SK-N-SH (cell line): ENCODE results near the gene CCDC61. TPM values are rescaled to one million over a fixed set of nuclear protein-coding genes. Genes with fewer than 3 reads are reported as not detected.
A peak's percentile ranks its signal among the peaks of the same experiment; 100 is the strongest.

ENCODE experiments used
- CTCF ChIA-PET: fragments of 300-600, 350-600 bp; formaldehyde crosslinking; extraction: SDS; loops from one replicate; lab custom pipeline; 2021; lab: Yijun Ruan, JAX
- POLR2A ChIA-PET: fragments of 350-600 bp; sonication (Branson Sonifier 250); formaldehyde crosslinking; extraction: SDS; loops from one replicate; lab custom pipeline; 2020; ENCODE audit warnings: antibody characterized with exemption, inconsistent platforms; lab: Yijun Ruan, JAX
- DNase-seq: peaks from one replicate; pipeline ENCODE4 v3.0.0; 2012
- H2AFZ ChIP-seq: fragments of 200-600 bp; sonication (generic); 2 replicates; pipeline ENCODE4 v1.8.1; 2016; ENCODE audit warnings: antibody characterized with exemption, mild to moderate bottlenecking, low read depth
- H3F3A ChIP-seq: fragments of 200-600 bp; sonication (generic); replicated peaks from 2 replicates; pipeline ENCODE3; 2016; ENCODE audit warnings: antibody characterized with exemption, mild to moderate bottlenecking; ENCODE audit not compliant: insufficient read depth
- H3K27ac ChIP-seq, 2 experiments: fragments of 200-500 bp in 1 of 2; fragments of 200-600 bp in 1 of 2; sonication (Bioruptor generic) in 1 of 2; sonication (generic), shearing (Covaris generic) in 1 of 2; 2 replicates each; pipeline versions ENCODE4 v1.5.1 to v1.6.1; 2014 to 2016; ENCODE audit warnings: low read depth in 2 of 2, inconsistent platforms in 1 of 2, low read length in 1 of 2, mild to moderate bottlenecking in 1 of 2, mixed read lengths in 1 of 2
- H3K27me3 ChIP-seq: fragments of 200-600 bp; sonication (generic), shearing (Covaris generic); 2 replicates; pipeline ENCODE4 v1.6.1; 2016; ENCODE audit warnings: mixed run types; ENCODE audit not compliant: insufficient read depth
- H3K36me3 ChIP-seq, 2 experiments: fragments of 200-500 bp in 1 of 2; fragments of 200-600 bp in 1 of 2; sonication (Bioruptor generic) in 1 of 2; sonication (generic) in 1 of 2; replicated peaks in 1 of 2; 2 replicates each; pipeline versions ENCODE3 to v1.5.1; 2014 to 2016; ENCODE audit warnings: low read length in 1 of 2, mild to moderate bottlenecking in 1 of 2; ENCODE audit not compliant: insufficient read depth in 2 of 2, control insufficient read depth in 1 of 2
- H3K4me1 ChIP-seq, 2 experiments: fragments of 200-500 bp in 1 of 2; fragments of 200-600 bp in 1 of 2; sonication (Bioruptor generic) in 1 of 2; sonication (generic), shearing (Covaris generic) in 1 of 2; 2 replicates each; pipeline versions ENCODE4 v1.5.1 to v1.6.1; 2014 to 2016; ENCODE audit warnings: low read depth in 1 of 2, low read length in 1 of 2, mixed run types in 1 of 2; ENCODE audit not compliant: insufficient read depth in 2 of 2, control insufficient read depth in 1 of 2
- H3K4me2 ChIP-seq: fragments of 200-600 bp; sonication (generic), shearing (Covaris generic); 2 replicates; pipeline ENCODE4 v1.6.1; 2017; ENCODE audit warnings: mixed run types
- H3K4me3 ChIP-seq, 2 experiments: fragments of 200-500 bp in 1 of 2; fragments of 200-600 bp in 1 of 2; sonication (Bioruptor generic) in 1 of 2; sonication (generic), shearing (Covaris generic) in 1 of 2; 2 replicates each; pipeline versions ENCODE4 v1.5.1 to v1.8.1; 2014 to 2016; ENCODE audit warnings: low read depth in 2 of 2, inconsistent platforms in 1 of 2, low read length in 1 of 2, mild to moderate bottlenecking in 1 of 2, mixed read lengths in 1 of 2, moderate library complexity in 1 of 2
- H3K79me2 ChIP-seq: fragments of 200-600 bp; sonication (generic); 2 replicates; pipeline ENCODE4 v1.8.1; 2017; ENCODE audit warnings: mild to moderate bottlenecking; ENCODE audit not compliant: insufficient read depth
- H3K9ac ChIP-seq: fragments of 200-600 bp; sonication (generic); 2 replicates; pipeline ENCODE4 v1.6.1; 2017; ENCODE audit warnings: mixed run types
- H3K9me2 ChIP-seq: fragments of 200-600 bp; sonication (generic); 2 replicates; pipeline ENCODE4 v1.6.1; 2017; ENCODE audit warnings: mixed run types
- H3K9me3 ChIP-seq: fragments of 200-600 bp; sonication (generic); 2 replicates; pipeline ENCODE4 v1.6.1; 2017; ENCODE audit warnings: mixed run types, mild to moderate bottlenecking, moderate library complexity
- H4K20me1 ChIP-seq: fragments of 200-600 bp; sonication (generic); 2 replicates; pipeline ENCODE4 v1.6.1; 2017; ENCODE audit warnings: mild to moderate bottlenecking, mixed run types; ENCODE audit not compliant: insufficient read depth
- CHD2 ChIP-seq: fragments of 150-350 bp; IDR thresholded peaks from 2 replicates; pipeline ENCODE4 v1.6.1; 2018; ENCODE audit warnings: low read length; ENCODE audit not compliant: partially characterized antibody
- EP300 ChIP-seq, 2 experiments: IDR thresholded peaks; 2 replicates each; pipeline versions ENCODE4 v1.4.0 to v1.6.1; 2012; ENCODE audit warnings: borderline replicate concordance in 1 of 2, low read depth in 1 of 2, low read length in 1 of 2
- EZH2phosphoT487 ChIP-seq: fragments of 200-600 bp; sonication (generic); IDR thresholded peaks from 2 replicates; pipeline ENCODE4 v1.6.1; 2017; ENCODE audit warnings: low read depth, mixed run types, mild to moderate bottlenecking, antibody characterized with exemption, moderate library complexity, borderline replicate concordance
- GABPA ChIP-seq: IDR thresholded peaks from 2 replicates; pipeline ENCODE4 v1.4.0; 2012; ENCODE audit warnings: low read depth, mild to moderate bottlenecking
- MEF2A ChIP-seq: IDR thresholded peaks from 2 replicates; pipeline ENCODE4 v1.4.0; 2012; ENCODE audit warnings: low read depth, borderline replicate concordance
- RAD21 ChIP-seq: IDR thresholded peaks from 2 replicates; pipeline ENCODE4 v1.6.1; 2012; ENCODE audit warnings: mild to moderate bottlenecking, low read length
- REST ChIP-seq: IDR thresholded peaks from 2 replicates; pipeline ENCODE4 v1.6.1; 2012; ENCODE audit warnings: mild to moderate bottlenecking, low read depth, low read length, moderate library complexity
- SIN3A ChIP-seq: IDR thresholded peaks from 2 replicates; pipeline ENCODE4 v1.6.1; 2012; ENCODE audit warnings: low read depth, mild to moderate bottlenecking, low read length, moderate library complexity, borderline replicate concordance
- TAF1 ChIP-seq: IDR thresholded peaks from 2 replicates; pipeline ENCODE4 v1.6.1; 2012; ENCODE audit warnings: low read depth, mild to moderate bottlenecking, low read length, moderate library complexity, borderline replicate concordance
- TCF12 ChIP-seq: IDR thresholded peaks from 2 replicates; pipeline ENCODE4 v1.4.0; 2012
- TEAD4 ChIP-seq: IDR thresholded peaks from 2 replicates; pipeline ENCODE4 v1.4.0; 2012; ENCODE audit warnings: mild to moderate bottlenecking, borderline replicate concordance; ENCODE audit not compliant: insufficient read depth
- YY1 ChIP-seq: IDR thresholded peaks from 2 replicates; pipeline ENCODE4 v1.4.0; 2012; ENCODE audit warnings: low read depth, mild to moderate bottlenecking
- WGBS: methylation state at CpG from one replicate; pipeline ENCODE4 v1.1.6; 2017; ENCODE audit warnings: low lambda C conversion rate; 5-methylcytosine and 5-hydroxymethylcytosine counted together
- polyA plus RNA-seq, 3 experiments: library from polyadenylated mRNA; depleted of rRNA; stranded (reverse); fragments of >200 nt; gene quantifications; 2 replicates each; pipeline ENCODE4 v1.2.3, GENCODE V29; 2012
- TF ChIP-seq, protein P1 (sequence below): IDR thresholded peaks from 2 replicates; pipeline ENCODE4 v1.4.0; 2012; ENCODE audit warnings: low read depth, borderline replicate concordance

The CCDC61 gene
- polyA plus RNA-seq, 1 of the 3 experiments (the other 2 are of a cell fraction): 6.8 TPM

- ChIA-PET POLR2A (no interaction called here), CTCF (interaction anchor here (0.9 to 1.2 kb wide), 2 partner anchors 9 to 14 kb away, joined by 3 read pairs; no protein-coding TSS in a partner anchor)
- no peaks in the 10 kb centered on the region for H3K9me3 ChIP-seq
- peak overlapping the region; percentile 45 to 60 for H3K4me3 ChIP-seq
- peak overlapping the region; percentile 79 for H3K4me2 ChIP-seq
- no peak overlapping the region for H3K9ac ChIP-seq
- WGBS: 50% methylated on average over 18 of the region's 18 CpGs
- no peaks in the 10 kb centered on the region for H3K27me3 ChIP-seq
- TF ChIP-seq TCF12 (no peak), CHD2 (no peak), MEF2A (no peak), EZH2phosphoT487 (no peak), GABPA (no peak), REST (no peak), TAF1 (no peak), SIN3A (no peak), RAD21 (no peak), TEAD4 (no peak), YY1 (no peak), EP300 (IDR thresholded peaks at IDR 0.05; ENCODE audit: borderline replicate concordance in 1 of 2, low read depth in 1 of 2, low read length in 1 of 2) (no peak)
- TF ChIP-seq, protein P1, sequence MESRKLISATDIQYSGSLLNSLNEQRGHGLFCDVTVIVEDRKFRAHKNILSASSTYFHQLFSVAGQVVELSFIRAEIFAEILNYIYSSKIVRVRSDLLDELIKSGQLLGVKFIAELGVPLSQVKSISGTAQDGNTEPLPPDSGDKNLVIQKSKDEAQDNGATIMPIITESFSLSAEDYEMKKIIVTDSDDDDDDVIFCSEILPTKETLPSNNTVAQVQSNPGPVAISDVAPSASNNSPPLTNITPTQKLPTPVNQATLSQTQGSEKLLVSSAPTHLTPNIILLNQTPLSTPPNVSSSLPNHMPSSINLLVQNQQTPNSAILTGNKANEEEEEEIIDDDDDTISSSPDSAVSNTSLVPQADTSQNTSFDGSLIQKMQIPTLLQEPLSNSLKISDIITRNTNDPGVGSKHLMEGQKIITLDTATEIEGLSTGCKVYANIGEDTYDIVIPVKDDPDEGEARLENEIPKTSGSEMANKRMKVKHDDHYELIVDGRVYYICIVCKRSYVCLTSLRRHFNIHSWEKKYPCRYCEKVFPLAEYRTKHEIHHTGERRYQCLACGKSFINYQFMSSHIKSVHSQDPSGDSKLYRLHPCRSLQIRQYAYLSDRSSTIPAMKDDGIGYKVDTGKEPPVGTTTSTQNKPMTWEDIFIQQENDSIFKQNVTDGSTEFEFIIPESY: no peak
- no peaks in the 10 kb centered on the region for H3K36me3 ChIP-seq
- no peaks in the 10 kb centered on the region for H4K20me1 ChIP-seq
- DNase-seq: peak; percentile 56
- H3K27ac ChIP-seq: no peak overlapping the region
- H3K79me2 ChIP-seq: no peaks in the 10 kb centered on the region
- peaks cover 8% of the 10 kb centered on the region for H3F3A ChIP-seq
- no peaks in the 10 kb centered on the region for H3K9me2 ChIP-seq
- peaks cover 0 to 9% of the 10 kb centered on the region in 2 experiments; a peak in 1 of 4 replicates for H3K4me1 ChIP-seq
- H2AFZ ChIP-seq: no peak overlapping the region
Observed at GRCh38 chr19:45972081-45972946, 23.0 kb upstream of the CCDC61 start.
